ENCODE data around the gene IDH3G.

- TF ChIP-seq, protein P1, sequence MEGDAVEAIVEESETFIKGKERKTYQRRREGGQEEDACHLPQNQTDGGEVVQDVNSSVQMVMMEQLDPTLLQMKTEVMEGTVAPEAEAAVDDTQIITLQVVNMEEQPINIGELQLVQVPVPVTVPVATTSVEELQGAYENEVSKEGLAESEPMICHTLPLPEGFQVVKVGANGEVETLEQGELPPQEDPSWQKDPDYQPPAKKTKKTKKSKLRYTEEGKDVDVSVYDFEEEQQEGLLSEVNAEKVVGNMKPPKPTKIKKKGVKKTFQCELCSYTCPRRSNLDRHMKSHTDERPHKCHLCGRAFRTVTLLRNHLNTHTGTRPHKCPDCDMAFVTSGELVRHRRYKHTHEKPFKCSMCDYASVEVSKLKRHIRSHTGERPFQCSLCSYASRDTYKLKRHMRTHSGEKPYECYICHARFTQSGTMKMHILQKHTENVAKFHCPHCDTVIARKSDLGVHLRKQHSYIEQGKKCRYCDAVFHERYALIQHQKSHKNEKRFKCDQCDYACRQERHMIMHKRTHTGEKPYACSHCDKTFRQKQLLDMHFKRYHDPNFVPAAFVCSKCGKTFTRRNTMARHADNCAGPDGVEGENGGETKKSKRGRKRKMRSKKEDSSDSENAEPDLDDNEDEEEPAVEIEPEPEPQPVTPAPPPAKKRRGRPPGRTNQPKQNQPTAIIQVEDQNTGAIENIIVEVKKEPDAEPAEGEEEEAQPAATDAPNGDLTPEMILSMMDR (IDR thresholded peaks at IDR 0.05 in 8 of 11, conservative IDR thresholded peaks at IDR 0.05 in 3 of 11) = no peak
- TF ChIP-seq POLR2A (IDR thresholded peaks at IDR 0.05) = no peak
These were observed 5.2 kb upstream of the IDH3G start for GRCh38 chrX:153799326-153799725.

Measured in spleen (tissue), 7 donors.